Measurements from ENCODE around the gene ANKMY2. TPM values are rescaled to one million over a fixed set of nuclear protein-coding genes. Genes with fewer than 3 reads are reported as not detected.
"Not testable (repeated sequence)": the region's sequence is repeated elsewhere in the genome, so short reads cannot be mapped to it uniquely, and the experiment has no call there.

ANKMY2 gene
- 17.8 and 25.4 TPM in 2 replicates for total RNA-seq (2014; rRNA removed; shearing (Covaris generic))
- polyA plus RNA-seq (2015; cell fraction: cytosol; rRNA removed), result 14.7 and 17.0 TPM in 2 replicates
- polyA plus RNA-seq (2015; cell fraction: nucleus; rRNA removed), result 23.5 and 26.0 TPM in 2 replicates

DNA sequence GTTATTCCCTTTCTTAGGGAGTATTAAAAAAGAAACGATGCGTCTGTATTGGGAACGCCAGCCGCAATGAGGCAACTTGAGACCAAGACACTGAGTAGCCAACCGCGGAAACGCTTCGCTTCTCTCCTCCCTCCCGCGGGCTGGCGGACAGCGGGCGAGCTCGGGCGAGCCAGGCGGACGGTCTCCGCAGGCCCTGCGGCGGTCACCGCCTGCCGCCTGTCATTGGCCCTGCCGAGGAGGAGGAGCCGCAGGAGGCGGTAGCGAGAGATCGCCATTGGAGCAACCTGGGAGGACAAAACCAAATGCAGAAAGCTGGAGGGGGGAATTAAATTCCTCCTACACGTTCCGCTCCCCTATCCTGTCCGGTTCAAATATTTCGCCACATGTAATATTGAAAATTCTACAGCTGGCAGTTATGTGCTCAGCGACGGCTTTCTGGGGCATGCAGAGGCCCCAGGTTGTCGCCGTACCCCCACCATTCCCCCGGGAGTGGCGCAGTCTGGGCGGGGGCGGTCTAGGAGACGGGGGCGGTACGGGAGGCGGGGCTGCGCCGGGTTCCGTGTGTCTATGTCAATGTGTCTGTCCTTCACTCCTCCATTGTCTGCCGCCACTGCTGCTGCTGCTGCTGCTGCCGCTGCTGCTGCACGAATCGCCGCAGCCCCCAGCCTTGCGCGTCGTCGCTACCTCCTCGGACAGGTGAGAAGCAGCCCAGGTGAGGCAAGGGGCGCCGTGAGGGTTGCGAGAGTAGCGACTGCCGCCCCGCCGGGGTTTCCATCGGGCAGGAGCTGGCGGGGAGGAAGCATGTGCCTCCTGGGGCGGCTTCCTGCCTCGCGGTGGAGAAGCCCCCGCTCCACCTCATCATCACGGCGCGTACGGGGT is at the start of gene ANKMY2, which contains the start of gene BZW2:
ANKMY2 (minus strand) TSS at position 162 of the 879 bp plus-strand sequence. CDS start 181 bp downstream, outside the sequence.
BZW2 (plus strand) TSS at position 589 of the 879 bp plus-strand sequence. CDS start 19,263 bp downstream, outside the sequence.
- DNase-seq (ENCODE audit: low read depth), result peak; percentile 93

DNA sequence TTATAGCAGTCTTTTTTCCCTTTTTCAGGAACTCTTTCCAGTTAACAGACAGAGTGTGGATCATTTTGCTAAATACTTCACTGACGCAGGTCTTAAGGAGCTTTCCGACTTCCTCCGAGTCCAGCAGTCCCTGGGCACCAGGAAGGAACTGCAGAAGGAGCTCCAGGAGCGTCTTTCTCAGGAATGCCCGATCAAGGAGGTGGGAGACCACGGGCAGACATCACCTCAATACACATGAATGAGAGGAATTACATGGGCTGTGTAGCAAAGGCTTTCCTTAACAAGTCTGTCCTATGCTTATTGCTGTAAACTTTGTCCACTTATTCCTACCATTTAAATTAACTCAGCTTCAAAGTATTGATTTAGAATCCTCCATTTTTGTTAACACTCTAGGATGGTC is 49.3 kb upstream of the ANKMY2 start:
- DNase-seq (ENCODE audit: low read depth), result no peak

DNA sequence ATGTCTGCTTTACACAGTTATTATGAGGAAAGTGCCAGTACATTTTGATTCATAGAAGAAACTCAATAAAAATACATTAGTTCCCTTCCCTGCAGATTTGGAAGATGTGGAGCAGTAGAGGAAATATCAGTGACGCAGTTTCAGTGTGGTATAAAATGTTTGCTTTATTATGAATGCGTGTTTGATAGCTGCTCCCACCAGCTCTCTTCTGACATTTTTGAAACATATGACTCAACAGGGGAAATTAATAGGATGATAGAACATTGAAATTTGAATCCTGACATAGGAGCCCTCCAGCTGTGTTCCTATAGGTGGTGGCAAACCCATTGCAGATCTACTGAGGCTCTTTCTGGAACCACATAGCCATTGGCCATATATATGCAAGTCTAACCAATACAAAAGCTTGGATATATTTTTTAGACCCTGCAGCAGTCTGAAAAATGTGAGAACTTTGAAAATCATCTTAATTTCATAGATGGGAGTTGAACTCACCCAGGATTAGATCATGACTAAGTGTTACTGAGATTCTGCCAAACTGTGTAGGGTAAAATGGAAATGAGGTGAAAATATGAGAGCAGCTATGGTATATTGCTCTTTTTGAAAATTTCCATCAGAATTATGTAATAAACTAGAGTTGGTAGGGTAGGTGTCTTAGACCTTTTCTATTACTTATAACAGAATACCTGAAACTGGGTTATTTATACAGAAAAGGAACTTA is 48.2 kb upstream of the ANKMY2 start:
- DNase-seq (ENCODE audit: low read depth), result no peak

DNA sequence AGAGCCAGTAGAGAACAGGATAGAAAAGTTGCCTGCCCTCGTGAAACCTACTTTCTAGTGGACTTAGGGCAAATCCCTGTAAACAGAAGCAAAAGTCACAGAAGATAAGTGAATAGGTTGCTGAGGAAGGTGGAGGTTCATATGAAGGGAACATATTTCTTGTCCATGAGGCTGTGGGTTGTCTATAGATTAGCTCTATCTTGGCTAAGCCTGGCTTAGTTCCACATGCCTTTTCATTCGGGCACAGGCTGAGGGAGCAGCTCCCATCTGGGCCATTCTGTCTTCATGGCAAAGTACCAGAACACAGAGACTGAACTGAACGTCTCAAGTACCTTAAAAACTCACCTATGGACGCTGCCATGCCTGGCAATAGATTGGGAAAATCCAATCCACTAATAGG is 45.7 kb upstream of the ANKMY2 start:
- DNase-seq (ENCODE audit: low read depth), result no peak

DNA sequence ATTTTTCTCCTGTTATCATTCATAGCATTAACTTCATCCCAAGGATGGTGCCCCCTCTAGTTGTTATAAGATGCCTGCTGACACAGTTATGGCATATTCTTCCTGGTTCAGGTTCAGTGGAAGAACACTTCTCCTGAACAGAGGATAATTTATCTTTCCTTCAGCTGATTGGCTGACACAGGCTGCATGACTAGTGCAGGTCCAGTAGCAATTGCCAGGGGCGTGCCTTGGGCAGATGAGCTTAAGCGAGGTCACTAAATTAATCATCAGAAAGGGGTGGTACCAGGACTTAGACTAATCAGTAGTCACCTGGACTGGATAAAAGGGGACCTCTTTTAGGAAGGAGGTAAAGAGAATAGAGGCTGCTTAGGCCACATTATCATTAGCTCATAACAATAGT is 42.7 kb upstream of the ANKMY2 start:
- DNase-seq (ENCODE audit: low read depth), result peak; percentile 60

DNA sequence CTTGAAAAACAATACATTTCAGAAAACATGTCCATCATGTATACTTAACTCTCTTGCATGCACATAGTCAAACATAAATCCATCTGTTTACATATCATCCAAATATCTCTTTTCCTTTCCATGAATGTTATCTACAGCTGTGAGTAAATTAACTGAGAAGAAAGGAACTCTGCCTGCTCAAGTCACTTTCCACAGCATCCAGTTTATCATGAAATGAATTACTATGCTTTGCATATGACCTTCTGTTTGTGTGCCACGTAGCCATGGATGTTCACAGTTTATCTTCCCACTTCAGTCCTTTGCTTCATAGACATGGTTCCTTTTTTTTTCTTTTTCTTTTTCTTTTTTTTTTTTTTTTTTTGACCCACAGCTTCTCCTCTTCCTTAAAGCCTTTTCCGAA is 40.0 kb upstream of the ANKMY2 start:
- DNase-seq (ENCODE audit: low read depth), result no peak

DNA sequence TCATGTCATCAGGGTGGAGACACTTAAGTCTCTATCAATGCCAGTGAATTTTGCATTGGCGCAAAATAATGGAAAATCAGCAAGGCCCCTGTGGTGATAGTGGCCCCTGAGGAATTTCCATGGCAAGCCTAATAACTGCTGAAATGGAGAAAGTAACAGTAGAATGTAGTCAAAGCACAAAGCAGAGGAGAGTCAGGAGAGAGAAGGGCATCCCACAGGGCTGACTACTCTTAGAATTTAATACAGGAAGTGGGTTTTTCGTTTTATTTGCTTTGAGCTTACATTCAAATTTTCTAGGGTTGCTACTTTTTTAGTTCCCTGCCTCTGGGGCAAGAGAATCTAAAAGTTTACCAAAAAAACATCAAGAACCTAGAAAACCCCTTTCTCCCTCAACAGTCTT is 39.4 kb upstream of the ANKMY2 start:
- DNase-seq (ENCODE audit: low read depth), result peak; percentile 45

DNA sequence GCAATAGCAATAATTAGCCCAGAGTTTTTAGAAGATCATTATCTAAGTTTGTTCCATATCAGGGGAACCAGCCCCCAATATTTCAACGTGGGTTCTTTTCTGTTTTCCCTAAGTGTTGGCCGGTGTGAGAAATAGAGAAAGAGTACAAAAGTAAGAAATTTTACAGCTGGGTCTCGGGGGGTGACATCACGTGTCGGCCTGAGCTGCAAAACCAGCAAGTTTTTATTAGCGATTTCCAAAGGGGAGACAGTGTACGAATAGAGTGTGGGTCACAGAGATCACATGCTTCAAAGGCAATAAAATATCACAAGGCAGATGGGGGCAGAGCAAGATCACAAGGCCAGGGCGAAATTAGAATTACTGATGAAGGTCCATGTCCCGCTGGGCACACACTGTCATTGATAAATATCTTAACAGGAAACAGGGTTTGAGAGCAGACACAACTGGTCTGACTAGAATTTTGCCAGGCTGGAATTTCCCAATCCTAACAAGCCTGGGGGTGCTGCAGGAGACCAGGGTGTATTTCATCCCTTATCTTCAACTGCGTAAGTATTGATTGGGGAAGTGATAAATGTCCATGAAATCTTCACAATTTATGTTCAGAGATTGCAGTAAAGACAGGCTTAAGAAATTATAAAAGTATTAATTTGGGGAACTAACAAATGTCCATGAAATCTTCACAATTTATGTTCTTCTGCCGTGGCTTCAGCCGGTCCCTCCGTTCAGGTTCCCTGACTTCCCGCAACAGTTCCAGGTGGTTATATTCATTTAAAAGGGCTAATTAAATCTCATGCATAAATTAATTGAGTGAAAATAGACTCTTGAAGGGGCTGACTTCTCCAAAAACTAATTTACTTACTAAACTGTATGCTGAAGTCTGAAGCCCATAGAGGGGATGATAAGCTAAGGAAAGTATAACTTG is 33.4 kb upstream of the ANKMY2 start:
- DNase-seq (ENCODE audit: low read depth), result not testable (repeated sequence)

DNA sequence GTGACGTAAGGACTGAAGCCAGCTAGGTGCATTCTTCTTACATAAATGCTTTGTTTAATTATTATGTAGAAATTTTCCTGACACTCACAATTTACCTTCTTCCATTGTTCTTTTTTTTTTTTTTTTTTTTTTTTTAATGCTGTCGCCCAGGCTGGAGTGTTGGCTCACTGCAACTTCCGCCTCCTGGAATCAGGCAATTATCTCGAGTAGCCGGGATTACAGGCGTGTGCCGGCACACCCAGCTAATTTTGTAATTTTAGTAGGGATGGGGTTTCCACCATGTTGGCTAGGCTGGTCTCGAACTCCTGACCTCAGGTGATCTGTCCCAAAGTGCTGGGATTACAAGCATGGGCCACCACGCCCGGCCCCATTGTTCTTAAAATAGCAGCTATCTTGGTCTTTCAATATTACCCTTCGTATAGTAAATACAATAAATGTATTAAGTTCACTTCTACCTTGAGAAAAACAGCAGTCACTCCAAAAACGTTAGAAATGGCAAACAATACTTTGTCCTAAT is 32.5 kb upstream of the ANKMY2 start:
- no peak for DNase-seq (ENCODE audit: low read depth)

DNA sequence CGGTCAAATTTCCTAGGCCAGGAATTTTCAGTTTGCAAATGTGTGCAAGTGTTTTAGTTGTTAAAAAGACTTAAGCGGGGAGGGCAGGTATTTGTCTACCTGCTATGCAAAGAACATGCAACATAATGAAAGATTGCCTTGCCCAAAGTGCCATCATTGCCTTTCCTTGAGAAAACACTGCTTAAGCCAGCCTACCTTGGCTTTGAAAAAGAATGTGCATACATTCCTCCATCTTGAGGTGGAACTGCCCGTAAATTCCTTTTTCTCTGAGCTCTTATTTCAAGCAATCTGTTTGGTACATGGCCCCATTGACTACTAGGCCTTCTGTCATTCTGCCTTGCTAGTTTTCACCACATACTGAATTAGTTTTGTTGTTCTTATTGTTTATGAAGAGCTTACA is 29.7 kb upstream of the ANKMY2 start:
- no peak for DNase-seq (ENCODE audit: low read depth)

DNA sequence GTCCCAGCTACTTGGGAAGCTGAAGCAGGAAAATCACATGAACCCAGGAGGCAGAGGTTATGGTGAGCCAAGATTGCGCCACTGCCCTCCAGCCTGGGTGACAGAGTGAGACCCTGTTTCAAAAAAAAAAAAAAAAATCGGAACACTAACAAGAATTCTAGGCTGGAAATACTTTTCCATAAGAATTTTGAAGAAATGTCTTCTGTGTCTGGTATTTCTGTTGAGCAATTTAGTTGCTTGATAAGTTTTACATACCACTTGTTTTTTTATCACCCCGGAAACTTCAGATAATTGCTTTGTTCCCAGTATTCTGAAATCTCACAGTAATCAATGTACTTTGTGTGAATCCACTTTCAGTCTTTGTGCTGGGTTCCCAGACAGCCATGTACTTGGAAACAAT is 26.3 kb upstream of the ANKMY2 start:
- no peak for DNase-seq (ENCODE audit: low read depth)

DNA sequence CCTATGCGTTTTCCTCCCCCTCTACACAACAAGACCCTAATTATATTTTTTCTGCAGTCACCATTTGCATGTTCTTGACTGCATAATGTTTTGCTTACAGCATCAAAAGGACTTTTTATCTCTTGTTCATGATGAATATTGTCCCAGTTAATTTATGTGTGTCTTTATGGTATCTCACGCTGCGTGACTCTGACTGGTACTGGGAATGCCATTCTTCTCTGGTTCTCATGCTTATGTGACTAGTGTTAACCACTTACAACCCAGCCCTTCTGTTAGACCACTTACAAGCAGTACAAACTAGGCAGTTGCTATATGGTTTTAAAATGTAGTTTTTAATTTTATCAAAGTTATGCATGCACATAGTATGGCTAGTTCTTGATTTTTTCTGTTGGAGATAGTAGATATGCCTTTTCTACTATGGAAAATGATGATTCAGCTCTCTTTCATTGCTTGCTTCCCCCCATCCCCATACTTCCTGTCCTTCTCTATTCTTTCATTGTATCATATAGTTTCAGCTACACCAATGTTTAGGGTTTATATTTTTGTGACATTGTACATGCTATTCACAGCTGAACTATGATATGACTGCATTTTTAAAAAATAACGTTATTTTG is 25.3 kb upstream of the ANKMY2 start:
- no peak for DNase-seq (ENCODE audit: low read depth)

DNA sequence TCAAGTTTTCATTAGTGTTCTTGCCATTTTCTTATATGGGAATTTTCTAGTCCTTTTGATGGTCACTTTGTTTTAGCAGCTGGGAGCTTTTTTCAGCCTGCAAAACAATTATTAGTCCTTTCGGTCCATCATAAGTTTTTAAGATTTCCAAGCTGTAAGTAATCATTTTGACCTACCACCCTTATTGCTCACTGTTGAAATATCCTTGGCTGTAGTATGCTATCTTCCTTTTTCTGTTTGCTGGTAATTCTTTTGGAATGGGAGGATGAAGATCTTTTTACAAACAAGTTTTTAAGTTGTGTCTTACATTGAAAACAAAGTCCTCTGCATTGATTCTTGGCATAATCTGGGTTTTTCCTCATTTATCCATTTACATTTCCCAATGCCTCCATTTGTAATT is 24.5 kb upstream of the ANKMY2 start:
- DNase-seq (ENCODE audit: low read depth), result no peak

DNA sequence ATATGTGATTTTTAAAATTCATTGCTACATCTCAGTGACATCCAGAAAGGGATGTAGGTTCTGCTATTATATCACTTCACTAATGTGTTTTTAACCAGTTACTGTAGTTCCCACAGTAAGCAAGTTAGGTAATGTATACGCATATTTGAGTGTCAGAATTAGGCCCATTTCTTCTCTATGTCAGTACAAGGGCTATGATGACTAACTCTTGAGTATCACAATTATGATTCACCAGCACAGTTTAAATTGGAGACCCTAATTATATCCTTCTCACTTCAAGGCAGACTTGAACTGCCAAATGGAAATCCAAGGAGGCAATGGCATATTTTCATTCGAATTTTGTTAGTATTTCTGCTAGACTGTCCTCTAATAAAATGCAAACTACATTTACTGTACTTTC is 24.0 kb upstream of the ANKMY2 start:
- peak; percentile 18 for DNase-seq (ENCODE audit: low read depth)

DNA sequence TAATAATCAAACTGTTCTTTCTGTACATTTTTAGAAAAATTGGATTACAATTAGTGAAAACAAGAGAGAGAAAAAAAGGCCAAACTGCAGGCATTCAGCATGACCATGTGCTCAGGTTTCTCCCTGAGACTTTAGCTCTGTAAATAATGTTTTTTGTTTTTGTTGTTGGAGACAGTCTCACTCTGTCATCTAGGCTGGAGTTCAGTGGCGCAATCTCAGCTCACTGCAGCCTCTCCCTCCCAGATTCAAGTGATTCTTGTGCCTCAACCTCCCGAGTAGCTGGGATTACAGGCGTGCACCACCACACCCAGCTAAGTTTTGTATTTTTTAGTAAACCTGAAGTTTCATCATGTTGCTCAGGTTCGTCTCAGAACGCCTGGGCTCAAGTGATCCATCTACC is 23.4 kb upstream of the ANKMY2 start:
- DNase-seq (ENCODE audit: low read depth), result no peak

DNA sequence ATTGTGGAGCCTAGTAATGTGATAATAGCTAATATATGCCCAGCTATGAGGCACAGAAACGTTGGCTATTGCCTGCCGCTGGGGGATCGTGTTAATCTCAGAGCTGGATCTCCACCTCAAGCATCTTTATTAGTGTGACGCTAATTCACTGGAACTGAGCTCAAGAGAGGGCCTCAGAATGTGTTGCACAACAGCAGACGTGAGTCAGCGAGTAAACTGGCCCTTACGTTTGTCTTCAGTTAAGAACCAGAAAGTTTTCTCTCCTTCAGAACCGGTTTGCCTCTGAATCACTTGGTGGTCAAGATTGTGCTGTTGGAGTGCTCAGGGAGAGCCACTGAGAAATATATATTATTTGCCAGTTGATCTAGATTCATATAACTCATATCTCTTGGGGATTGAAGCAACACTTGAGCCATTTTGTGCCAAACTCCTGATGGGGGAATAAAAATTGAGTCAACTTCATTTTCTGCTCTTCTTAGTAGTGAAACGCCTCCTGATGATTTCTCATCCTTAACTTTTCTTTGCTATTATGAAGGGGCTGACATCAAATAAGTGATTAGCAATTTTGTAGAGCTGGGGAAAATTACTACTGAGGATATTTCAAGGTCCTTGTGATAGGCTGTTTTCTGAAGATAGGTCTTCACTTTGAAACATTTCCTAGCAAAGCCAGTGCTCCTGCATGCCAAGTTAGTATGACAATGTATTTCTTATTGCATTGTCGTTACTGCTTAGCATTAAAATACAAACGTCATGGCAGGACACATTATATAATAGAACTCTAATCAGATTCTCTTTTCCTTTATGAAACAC is 22.7 kb upstream of the ANKMY2 start:
- peak; percentile 93 for DNase-seq (ENCODE audit: low read depth)

DNA sequence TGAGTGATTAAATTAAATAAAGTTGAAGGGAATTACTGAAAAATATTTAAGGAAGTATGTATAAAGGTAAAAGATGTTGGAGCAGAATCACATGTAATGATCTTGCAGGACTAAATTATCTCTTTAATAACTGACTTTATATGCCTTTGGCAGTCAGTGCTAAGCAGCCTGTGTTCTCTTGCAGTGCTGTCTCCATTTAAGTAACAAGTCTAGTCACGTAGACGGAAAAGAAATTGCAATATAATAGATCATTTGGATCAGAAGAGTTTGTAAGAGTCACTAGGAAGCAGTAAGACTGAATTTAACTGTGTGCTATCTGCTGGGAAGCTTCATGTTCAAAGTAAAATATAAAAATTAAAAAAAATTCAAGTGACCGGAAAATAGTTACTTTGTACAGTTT is 21.8 kb upstream of the ANKMY2 start:
- no peak for DNase-seq (ENCODE audit: low read depth)

DNA sequence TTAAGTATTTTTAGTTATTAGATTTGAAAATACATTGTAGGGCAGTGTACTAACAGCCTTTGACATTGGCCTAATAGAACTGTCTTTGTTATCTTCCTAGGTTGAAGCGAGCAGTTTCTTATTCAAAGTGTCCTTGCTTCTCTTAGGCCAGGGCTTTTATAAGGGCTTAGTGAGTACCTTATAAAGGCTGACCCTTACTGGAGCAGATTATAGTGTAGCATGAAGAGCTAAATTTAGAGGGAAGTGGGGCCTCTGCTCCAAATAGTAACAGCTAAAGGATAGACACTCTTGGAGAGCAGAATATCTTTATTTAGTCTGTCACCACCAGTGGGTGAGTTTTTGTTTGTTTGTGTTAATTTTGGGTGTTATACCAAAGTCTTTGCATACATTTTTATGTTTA is 16.4 kb upstream of the ANKMY2 start:
- DNase-seq (ENCODE audit: low read depth), result no peak

DNA sequence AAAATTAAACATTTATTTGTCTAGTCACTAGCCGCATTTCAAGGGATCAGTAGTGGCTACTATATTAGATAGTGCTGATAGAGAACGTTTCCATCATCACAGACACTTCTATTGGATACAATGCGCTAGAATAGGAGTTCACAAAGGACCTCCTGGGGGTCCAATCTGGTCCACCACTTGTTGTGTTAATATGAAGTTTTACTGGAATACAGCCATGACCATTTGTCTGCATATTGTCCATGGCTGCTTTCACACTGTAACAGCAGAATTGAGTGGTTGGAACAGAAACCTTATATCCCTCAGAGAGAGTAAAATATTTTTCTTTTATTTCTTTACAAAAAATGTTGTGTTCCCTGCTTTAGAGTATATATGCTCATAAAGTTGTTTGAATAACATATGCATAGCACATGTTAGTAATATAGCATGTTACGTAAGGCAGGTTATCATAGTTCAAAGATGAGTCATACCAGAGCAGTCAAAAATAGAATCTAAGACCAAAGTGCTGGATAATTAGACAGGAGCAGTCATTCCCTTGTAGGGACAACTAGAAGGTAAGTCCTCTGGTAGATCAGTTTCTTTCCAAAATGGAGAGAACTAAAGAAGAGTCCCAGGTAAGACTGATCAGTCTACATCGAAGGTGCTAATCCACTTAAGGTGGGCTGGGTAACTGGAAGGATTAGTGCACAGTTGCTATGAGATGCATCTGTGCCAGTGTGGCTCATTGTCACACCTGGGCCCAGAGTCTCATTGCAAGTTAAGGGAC is 15.3 kb upstream of the ANKMY2 start:
- peak; percentile 72 for DNase-seq (ENCODE audit: low read depth)

Data from HT1080 (cell line).